ENCODE measurements around the gene IRAK1. TPM values are rescaled to one million over a fixed set of nuclear protein-coding genes. Genes with fewer than 3 reads are reported as not detected.

Gene IRAK1
- total and polyA plus RNA-seq, 2 of the 13 experiments (the other 11 are each of a cell fraction or from before 2014, with no cell fraction given) = 57.7 to 77.3 TPM

DNA sequence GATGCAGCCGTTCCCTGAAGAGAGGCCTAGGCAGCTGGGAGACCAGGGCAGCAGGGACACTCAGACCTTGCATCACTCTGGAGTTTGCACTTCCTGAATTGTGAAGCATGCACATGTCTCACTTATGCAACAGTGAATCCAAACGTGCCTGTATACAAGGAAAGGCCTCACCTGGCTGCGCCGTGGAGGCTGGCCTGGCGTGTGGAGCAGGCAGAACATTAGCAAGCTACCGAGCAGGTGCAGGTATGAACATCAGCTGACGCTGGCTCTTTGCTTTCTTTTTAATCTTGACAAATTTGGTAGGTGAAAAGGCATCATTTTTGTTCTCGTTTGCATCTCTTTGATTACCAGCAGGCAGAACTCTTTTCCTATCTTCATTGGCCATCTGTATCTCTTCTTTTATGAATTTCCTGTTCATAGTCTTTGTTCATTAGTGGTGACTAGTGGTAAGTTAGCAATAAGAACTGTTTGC lies 37.1 kb upstream of the IRAK1 start (continued):
- TF ChIP-seq ZNF225 (CRISPR knock-in tag; IDR thresholded peaks at IDR 0.05) (no peak), CBX1 (IDR thresholded peaks at IDR 0.05; ENCODE audit: low read depth) (no peak), MYC (CRISPR knock-in tag; IDR thresholded peaks at IDR 0.05; ENCODE audit: borderline replicate concordance) (peak; percentile 98), ZNF761 (CRISPR knock-in tag; conservative IDR thresholded peaks at IDR 0.05) (no peak), ZNF253 (CRISPR knock-in tag; IDR thresholded peaks at IDR 0.05; ENCODE audit: borderline replicate concordance) (no peak), RFXANK (CRISPR knock-in tag; IDR thresholded peaks at IDR 0.05) (no peak), SMAD9 (CRISPR knock-in tag; IDR thresholded peaks at IDR 0.05) (no peak), ZNF446 (CRISPR knock-in tag; IDR thresholded peaks at IDR 0.05) (no peak), RBM22 (optimal IDR thresholded peaks at IDR 0.05; ENCODE audit: low read length) (peak; percentile 32), ZNF83 (CRISPR knock-in tag; IDR thresholded peaks at IDR 0.05; ENCODE audit: borderline replicate concordance) (0 out of 2 replicates have a peak, but pooled peaks have one; percentile 40), ZFP1 (CRISPR knock-in tag; IDR thresholded peaks at IDR 0.05) (no peak), HIVEP1 (CRISPR knock-in tag; IDR thresholded peaks at IDR 0.05) (no peak), KAT8 (CRISPR knock-in tag; IDR thresholded peaks at IDR 0.05) (peak; percentile 75; the same call in 1 of the 2 replicates), ZNF232 (CRISPR knock-in tag; IDR thresholded peaks at IDR 0.05; ENCODE audit: borderline replicate concordance) (0 out of 2 replicates have a peak, but pooled peaks have one; percentile 60), ZNF234 (CRISPR knock-in tag; conservative IDR thresholded peaks at IDR 0.05) (no peak), SRY (CRISPR knock-in tag; IDR thresholded peaks at IDR 0.05) (no peak), TAF1 (CRISPR knock-in tag; IDR thresholded peaks at IDR 0.05) (no peak), ZBTB8A (CRISPR knock-in tag; IDR thresholded peaks at IDR 0.05; ENCODE audit: borderline replicate concordance, low read depth) (no peak)
- TF ChIP-seq, protein P1, sequence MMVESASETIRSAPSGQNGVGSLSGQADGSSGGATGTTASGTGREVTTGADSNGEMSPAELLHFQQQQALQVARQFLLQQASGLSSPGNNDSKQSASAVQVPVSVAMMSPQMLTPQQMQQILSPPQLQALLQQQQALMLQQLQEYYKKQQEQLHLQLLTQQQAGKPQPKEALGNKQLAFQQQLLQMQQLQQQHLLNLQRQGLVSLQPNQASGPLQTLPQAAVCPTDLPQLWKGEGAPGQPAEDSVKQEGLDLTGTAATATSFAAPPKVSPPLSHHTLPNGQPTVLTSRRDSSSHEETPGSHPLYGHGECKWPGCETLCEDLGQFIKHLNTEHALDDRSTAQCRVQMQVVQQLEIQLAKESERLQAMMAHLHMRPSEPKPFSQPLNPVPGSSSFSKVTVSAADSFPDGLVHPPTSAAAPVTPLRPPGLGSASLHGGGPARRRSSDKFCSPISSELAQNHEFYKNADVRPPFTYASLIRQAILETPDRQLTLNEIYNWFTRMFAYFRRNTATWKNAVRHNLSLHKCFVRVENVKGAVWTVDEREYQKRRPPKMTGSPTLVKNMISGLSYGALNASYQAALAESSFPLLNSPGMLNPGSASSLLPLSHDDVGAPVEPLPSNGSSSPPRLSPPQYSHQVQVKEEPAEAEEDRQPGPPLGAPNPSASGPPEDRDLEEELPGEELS (CRISPR knock-in tag; IDR thresholded peaks at IDR 0.05) = peak; percentile 81
- TF ChIP-seq, protein P2, sequence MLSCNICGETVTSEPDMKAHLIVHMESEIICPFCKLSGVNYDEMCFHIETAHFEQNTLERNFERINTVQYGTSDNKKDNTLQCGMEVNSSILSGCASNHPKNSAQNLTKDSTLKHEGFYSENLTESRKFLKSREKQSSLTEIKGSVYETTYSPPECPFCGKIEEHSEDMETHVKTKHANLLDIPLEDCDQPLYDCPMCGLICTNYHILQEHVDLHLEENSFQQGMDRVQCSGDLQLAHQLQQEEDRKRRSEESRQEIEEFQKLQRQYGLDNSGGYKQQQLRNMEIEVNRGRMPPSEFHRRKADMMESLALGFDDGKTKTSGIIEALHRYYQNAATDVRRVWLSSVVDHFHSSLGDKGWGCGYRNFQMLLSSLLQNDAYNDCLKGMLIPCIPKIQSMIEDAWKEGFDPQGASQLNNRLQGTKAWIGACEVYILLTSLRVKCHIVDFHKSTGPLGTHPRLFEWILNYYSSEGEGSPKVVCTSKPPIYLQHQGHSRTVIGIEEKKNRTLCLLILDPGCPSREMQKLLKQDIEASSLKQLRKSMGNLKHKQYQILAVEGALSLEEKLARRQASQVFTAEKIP (CRISPR knock-in tag; IDR thresholded peaks at IDR 0.05; ENCODE audit: borderline replicate concordance) = no peak
- TF ChIP-seq, protein P3, sequence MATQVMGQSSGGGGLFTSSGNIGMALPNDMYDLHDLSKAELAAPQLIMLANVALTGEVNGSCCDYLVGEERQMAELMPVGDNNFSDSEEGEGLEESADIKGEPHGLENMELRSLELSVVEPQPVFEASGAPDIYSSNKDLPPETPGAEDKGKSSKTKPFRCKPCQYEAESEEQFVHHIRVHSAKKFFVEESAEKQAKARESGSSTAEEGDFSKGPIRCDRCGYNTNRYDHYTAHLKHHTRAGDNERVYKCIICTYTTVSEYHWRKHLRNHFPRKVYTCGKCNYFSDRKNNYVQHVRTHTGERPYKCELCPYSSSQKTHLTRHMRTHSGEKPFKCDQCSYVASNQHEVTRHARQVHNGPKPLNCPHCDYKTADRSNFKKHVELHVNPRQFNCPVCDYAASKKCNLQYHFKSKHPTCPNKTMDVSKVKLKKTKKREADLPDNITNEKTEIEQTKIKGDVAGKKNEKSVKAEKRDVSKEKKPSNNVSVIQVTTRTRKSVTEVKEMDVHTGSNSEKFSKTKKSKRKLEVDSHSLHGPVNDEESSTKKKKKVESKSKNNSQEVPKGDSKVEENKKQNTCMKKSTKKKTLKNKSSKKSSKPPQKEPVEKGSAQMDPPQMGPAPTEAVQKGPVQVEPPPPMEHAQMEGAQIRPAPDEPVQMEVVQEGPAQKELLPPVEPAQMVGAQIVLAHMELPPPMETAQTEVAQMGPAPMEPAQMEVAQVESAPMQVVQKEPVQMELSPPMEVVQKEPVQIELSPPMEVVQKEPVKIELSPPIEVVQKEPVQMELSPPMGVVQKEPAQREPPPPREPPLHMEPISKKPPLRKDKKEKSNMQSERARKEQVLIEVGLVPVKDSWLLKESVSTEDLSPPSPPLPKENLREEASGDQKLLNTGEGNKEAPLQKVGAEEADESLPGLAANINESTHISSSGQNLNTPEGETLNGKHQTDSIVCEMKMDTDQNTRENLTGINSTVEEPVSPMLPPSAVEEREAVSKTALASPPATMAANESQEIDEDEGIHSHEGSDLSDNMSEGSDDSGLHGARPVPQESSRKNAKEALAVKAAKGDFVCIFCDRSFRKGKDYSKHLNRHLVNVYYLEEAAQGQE (IDR thresholded peaks at IDR 0.05; ENCODE audit: borderline replicate concordance in 1 of 2, low read depth in 1 of 2, low read length in 2 of 2) = 0 out of 4 replicates have a peak, but pooled peaks of 1 of the 2 experiments have one; percentile 31
- TF ChIP-seq, protein P4, sequence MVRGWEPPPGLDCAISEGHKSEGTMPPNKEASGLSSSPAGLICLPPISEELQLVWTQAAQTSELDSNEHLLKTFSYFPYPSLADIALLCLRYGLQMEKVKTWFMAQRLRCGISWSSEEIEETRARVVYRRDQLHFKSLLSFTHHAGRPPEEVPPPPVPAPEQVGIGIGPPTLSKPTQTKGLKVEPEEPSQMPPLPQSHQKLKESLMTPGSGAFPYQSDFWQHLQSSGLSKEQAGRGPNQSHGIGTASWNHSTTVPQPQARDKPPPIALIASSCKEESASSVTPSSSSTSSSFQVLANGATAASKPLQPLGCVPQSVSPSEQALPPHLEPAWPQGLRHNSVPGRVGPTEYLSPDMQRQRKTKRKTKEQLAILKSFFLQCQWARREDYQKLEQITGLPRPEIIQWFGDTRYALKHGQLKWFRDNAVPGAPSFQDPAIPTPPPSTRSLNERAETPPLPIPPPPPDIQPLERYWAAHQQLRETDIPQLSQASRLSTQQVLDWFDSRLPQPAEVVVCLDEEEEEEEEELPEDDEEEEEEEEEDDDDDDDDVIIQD (CRISPR knock-in tag; IDR thresholded peaks at IDR 0.05; ENCODE audit: low read depth) = peak; percentile 72; the same call in 1 of the 2 replicates

Data from HepG2 (cell line).